ENCODE results near the gene SMG6.
A peak's percentile ranks its signal among the peaks of the same experiment; 100 is the strongest.

Gene SMG6

GRCh38 chr17:2054512-2055291 is 248.9 kb downstream of the SMG6 start, which contains the start of gene HIC1:
HIC1 (plus strand) TSS chr17:2055103; CDS start chr17:2056691, 1,588 bp downstream.
- Mint-ChIP-seq H3K4me1 (peaks cover 18% of the 10 kb centered on the region), H3K27me3 (ENCODE audit: low read depth, poor library complexity) (peaks cover 75% of the 10 kb centered on the region), H3K4me3 (peak within 1 kb of the TSS; percentile 66), H3K27ac (no peak within 1 kb of the TSS), H3K9me3 (no peaks in the 10 kb centered on the region), H3K36me3 (ENCODE audit: low read depth) (peaks cover 4% of the 10 kb centered on the region)
- DNase-seq = peak; percentile 82
- TF ChIP-seq, protein P1, sequence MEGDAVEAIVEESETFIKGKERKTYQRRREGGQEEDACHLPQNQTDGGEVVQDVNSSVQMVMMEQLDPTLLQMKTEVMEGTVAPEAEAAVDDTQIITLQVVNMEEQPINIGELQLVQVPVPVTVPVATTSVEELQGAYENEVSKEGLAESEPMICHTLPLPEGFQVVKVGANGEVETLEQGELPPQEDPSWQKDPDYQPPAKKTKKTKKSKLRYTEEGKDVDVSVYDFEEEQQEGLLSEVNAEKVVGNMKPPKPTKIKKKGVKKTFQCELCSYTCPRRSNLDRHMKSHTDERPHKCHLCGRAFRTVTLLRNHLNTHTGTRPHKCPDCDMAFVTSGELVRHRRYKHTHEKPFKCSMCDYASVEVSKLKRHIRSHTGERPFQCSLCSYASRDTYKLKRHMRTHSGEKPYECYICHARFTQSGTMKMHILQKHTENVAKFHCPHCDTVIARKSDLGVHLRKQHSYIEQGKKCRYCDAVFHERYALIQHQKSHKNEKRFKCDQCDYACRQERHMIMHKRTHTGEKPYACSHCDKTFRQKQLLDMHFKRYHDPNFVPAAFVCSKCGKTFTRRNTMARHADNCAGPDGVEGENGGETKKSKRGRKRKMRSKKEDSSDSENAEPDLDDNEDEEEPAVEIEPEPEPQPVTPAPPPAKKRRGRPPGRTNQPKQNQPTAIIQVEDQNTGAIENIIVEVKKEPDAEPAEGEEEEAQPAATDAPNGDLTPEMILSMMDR (IDR thresholded peaks at IDR 0.05) = peak; percentile 92

- Mint-ChIP-seq H3K4me1 (peaks cover 15% of the 10 kb centered on the region), H3K4me3 (no peak overlapping the region), H3K36me3 (ENCODE audit: low read depth) (no peaks in the 10 kb centered on the region), H3K27me3 (ENCODE audit: low read depth, poor library complexity) (peaks cover 72% of the 10 kb centered on the region), H3K27ac (no peak overlapping the region), H3K9me3 (no peaks in the 10 kb centered on the region)
- TF ChIP-seq, protein P1 (IDR thresholded peaks at IDR 0.05) = no peak
- DNase-seq = no peak
Observed at GRCh38 chr17:2054262-2054511, 249.4 kb downstream of the SMG6 start.

DNA sequence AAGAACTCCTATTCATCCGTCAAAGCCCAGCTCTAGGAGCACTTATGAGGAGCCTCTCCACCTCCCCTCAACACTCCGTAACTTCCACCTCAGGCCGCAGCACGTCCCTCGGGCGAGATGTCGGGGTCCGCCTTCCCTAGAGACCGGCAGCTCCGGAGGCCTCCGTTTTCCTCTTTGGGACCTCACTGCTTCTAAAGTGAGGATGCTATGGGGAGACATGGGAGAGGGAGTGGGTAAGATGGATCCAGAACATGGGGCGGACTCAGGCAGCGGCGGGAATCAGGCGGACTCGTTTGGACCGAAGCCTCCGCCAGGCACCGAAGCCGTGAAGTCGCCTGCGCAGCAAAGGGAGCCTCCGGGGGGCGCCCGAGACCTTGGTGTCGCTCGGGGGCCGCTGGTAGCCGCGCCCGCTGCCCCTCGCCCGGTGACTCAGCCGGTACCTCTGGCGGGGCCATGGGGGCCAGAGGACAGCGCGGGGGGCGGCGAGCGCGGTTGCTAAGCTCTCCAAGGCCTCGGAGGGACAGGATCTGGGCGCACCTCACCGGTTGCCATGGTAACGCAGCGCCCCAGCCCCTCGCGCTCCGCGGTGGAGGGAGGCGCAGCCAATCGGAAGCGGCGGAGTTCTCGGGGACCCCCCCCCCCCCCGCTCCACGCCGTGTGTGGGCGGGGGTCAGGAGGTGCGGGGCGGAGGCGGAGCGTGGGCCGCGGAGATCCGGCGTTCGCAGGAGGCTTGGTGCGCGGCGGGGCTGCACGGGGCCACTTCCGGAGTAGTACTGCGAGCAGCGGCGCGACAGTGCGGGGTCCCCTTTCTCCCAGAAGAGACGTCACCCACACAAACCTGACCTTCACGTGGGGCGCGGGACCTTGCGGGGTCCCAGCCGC is 250.0 kb downstream of the SMG6 start:
- peaks cover 20% of the 10 kb centered on the region for H3K4me1 Mint-ChIP-seq
- DNase-seq = peak; percentile 64
- no peaks in the 10 kb centered on the region for H3K9me3 Mint-ChIP-seq
- TF ChIP-seq, protein P1 (IDR thresholded peaks at IDR 0.05) = peak; percentile 45
- H3K4me3 Mint-ChIP-seq = peak overlapping the region; percentile 70
- no peaks in the 10 kb centered on the region for H3K36me3 Mint-ChIP-seq (ENCODE audit: low read depth)
- no peak overlapping the region for H3K27ac Mint-ChIP-seq
- H3K27me3 Mint-ChIP-seq (ENCODE audit: low read depth, poor library complexity) = peaks cover 72% of the 10 kb centered on the region

DNA sequence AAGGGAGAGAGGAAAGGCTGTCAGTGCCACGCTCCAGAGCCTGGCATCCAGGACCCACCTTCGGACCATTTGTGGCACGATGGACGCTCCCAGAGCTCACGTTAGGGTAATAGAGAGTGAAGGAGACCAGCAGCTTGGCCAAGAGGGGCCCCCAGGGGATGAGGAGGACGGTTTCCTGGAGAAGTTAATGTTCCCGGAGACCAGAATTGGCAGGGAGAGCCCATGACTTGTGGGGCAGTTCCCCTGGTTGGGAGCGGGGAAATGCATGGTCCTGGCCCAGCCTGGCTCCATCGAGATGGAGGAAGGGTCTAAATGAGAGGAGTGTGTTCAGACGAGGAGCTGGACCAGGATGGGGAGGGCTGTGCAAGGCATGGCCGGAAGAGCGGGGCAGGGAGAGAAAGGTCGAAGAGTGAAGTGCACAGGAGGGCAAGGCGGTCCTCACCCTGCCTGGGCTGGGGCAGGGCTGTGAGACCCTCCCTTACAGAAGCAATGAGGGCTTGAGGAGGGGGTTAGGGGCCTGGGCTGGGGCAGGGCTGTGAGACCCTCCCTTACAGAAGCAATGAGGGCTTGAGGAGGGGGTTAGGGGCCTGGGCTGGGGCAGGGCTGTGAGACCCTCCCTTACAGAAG is 251.5 kb downstream of the SMG6 start:
- H3K27me3 Mint-ChIP-seq (ENCODE audit: low read depth, poor library complexity) = peaks cover 73% of the 10 kb centered on the region
- DNase-seq = no peak
- no peaks in the 10 kb centered on the region for H3K36me3 Mint-ChIP-seq (ENCODE audit: low read depth)
- peaks cover 22% of the 10 kb centered on the region for H3K4me1 Mint-ChIP-seq
- no peaks in the 10 kb centered on the region for H3K9me3 Mint-ChIP-seq
- H3K4me3 Mint-ChIP-seq = peak overlapping the region; percentile 48
- TF ChIP-seq, protein P1 (IDR thresholded peaks at IDR 0.05) = no peak
- no peak overlapping the region for H3K27ac Mint-ChIP-seq

- Mint-ChIP-seq H3K36me3 (ENCODE audit: low read depth) (no peaks in the 10 kb centered on the region), H3K27ac (no peak overlapping the region), H3K4me1 (peaks cover 22% of the 10 kb centered on the region), H3K27me3 (ENCODE audit: low read depth, poor library complexity) (peaks cover 73% of the 10 kb centered on the region), H3K4me3 (no peak overlapping the region), H3K9me3 (no peaks in the 10 kb centered on the region)
- DNase-seq = peak; percentile 37
- TF ChIP-seq, protein P1 (IDR thresholded peaks at IDR 0.05) = no peak
Observed at GRCh38 chr17:2051061-2051932, 252.3 kb downstream of the SMG6 start.

Data from nephron progenitor cell (in vitro differentiated cells).